Upper lobe of left lung (tissue), 6 donors: ENCODE data around the gene F5. TPM values are rescaled to one million over a fixed set of nuclear protein-coding genes. Genes with fewer than 3 reads are reported as not detected.

Experiments used
- ATAC-seq, 2 donors: fragments of 200-7000 bp; cut with Tn5 transposase; one replicate each; pipeline ENCODE4 v1.9.1; 2022; ENCODE audit warnings: mild to moderate bottlenecking in 2 of 2, moderate library complexity in 2 of 2; ENCODE audit not compliant: low FRiP score in 2 of 2
- DNase-seq, 2 donors: peaks; one replicate each; pipeline ENCODE4 v3.0.0-alpha.2; 2019 to 2020
- H3K27ac ChIP-seq, 4 donors: fragments of 200-600 bp; sonication (generic); one replicate each; pipeline ENCODE4 v1.5.1; 2016 to 2019
- H3K27me3 ChIP-seq, 4 donors: fragments of 200-600 bp; sonication (generic); one replicate each; pipeline ENCODE4 v1.5.1; 2017 to 2019
- H3K36me3 ChIP-seq, 4 donors: fragments of 200-600 bp; sonication (generic); one replicate each; pipeline ENCODE4 v1.5.1; 2016 to 2019
- H3K4me1 ChIP-seq, 4 donors: fragments of 200-600 bp; sonication (generic); one replicate each; pipeline ENCODE4 v1.5.1; 2018 to 2019
- H3K4me3 ChIP-seq, 4 donors: fragments of 200-600 bp; sonication (generic); one replicate each; pipeline ENCODE4 v1.5.1; 2017 to 2019; ENCODE audit warnings: mild to moderate bottlenecking in 2 of 4, moderate library complexity in 1 of 4
- H3K9me3 ChIP-seq, 4 donors: fragments of 200-600 bp; sonication (generic); one replicate each; pipeline ENCODE4 v1.5.1; 2018 to 2019
- CTCF ChIP-seq, 6 experiments: fragments of 450-650 bp in 4 of 6; fragments of 200-600 bp in 2 of 6; sonication (generic) in 2 of 6; IDR thresholded peaks; one replicate each; pipeline ENCODE4 v1.5.1; 2016 to 2019; ENCODE audit warnings: antibody characterized with exemption in 6 of 6
- EP300 ChIP-seq, 4 donors: sonication (generic); formaldehyde crosslinking; IDR thresholded peaks; one replicate each; pipeline ENCODE4 v1.5.1; 2017; ENCODE audit warnings: antibody characterized with exemption in 4 of 4, control low read depth in 2 of 4
- POLR2A ChIP-seq, 4 donors: fragments of 450-650 bp; IDR thresholded peaks; one replicate each; pipeline ENCODE4 v1.5.1; 2016 to 2017; ENCODE audit warnings: antibody characterized with exemption in 4 of 4, mild to moderate bottlenecking in 2 of 4
- POLR2AphosphoS5 ChIP-seq, 2 donors: sonication (generic); formaldehyde crosslinking; IDR thresholded peaks; one replicate each; pipeline ENCODE4 v1.5.1; 2017; ENCODE audit warnings: antibody characterized with exemption in 2 of 2
- WGBS, 2 donors: methylation state at CpG; one replicate each; pipeline ENCODE4 v1.1.5; 2017 to 2018; 5-methylcytosine and 5-hydroxymethylcytosine counted together
- total RNA-seq, 6 donors: library from RNA; depleted of rRNA in 4 of 6; stranded (reverse); fragments of >200 nt in 4 of 6; gene quantifications; one replicate each; pipeline versions ENCODE4 v1.1.0 to v1.2.1, GENCODE V29; 2016 to 2021
- donor health status: DM: no; HTN: no; CAD: no; lungs with moderate emphysema.
- donor health status: DM: no; HTN: yes; CAD: no; lungs with severe emphysema.

Gene F5
- total RNA-seq, 6 donors from 2014 or later, result 0.89 to 6.5 (median 2.2) TPM

DNA sequence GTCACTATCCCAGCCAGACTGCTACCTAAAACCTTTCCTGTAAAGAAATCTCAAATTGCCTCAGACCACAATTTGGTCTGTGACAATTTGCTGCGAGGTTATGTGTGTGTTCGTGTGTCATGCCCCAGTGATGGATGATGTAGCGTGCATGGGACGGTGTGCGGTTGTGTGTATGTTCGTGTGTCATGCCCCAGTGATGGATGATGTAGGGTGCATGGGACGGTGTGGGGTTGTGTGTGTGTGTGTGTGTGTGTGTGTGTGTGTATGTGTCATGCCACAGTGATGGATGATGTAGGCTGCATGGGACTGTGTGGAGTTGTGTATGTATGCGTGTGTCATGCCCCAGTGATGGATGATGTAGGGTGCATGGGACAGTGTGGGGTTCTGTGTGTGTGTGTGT, 34.3 kb upstream of the F5 start:
- 83 to 85% methylated on average over 8 of the region's 8 CpGs for WGBS, 2 donors
- H3K4me1 ChIP-seq, result peaks cover 0 to 4% (median 0%) of the 10 kb centered on the region in 4 donors
- no peak for ATAC-seq
- no peak for DNase-seq
- no peak for TF ChIP-seq POLR2A (IDR thresholded peaks at IDR 0.05)
- TF ChIP-seq CTCF (IDR thresholded peaks at IDR 0.05), result no peak
- TF ChIP-seq POLR2AphosphoS5 (IDR thresholded peaks at IDR 0.05), result no peak
- TF ChIP-seq EP300 (IDR thresholded peaks at IDR 0.05), result no peak
- no peaks in the 10 kb centered on the region for H3K27me3 ChIP-seq
- H3K4me3 ChIP-seq, result no peak overlapping the region
- H3K27ac ChIP-seq, result no peak overlapping the region
- no peaks in the 10 kb centered on the region for H3K36me3 ChIP-seq
- no peaks in the 10 kb centered on the region for H3K9me3 ChIP-seq

- no peak for TF ChIP-seq POLR2A (IDR thresholded peaks at IDR 0.05)
- TF ChIP-seq POLR2AphosphoS5 (IDR thresholded peaks at IDR 0.05), result peak in 1 of 2 donors; percentile 12
- Histone ChIP-seq H3K27ac (no peak overlapping the region), H3K27me3 (no peaks in the 10 kb centered on the region), H3K4me3 (no peak overlapping the region), H3K9me3 (no peaks in the 10 kb centered on the region), H3K36me3 (no peaks in the 10 kb centered on the region), H3K4me1 (no peaks in the 10 kb centered on the region)
- DNase-seq (no peak), ATAC-seq (no peak)
- 25 to 45% methylated on average over 2 of the region's 2 CpGs for WGBS, 2 donors
Observed at GRCh38 chr1:169618367-169618766, 32.1 kb upstream of the F5 start.

DNA sequence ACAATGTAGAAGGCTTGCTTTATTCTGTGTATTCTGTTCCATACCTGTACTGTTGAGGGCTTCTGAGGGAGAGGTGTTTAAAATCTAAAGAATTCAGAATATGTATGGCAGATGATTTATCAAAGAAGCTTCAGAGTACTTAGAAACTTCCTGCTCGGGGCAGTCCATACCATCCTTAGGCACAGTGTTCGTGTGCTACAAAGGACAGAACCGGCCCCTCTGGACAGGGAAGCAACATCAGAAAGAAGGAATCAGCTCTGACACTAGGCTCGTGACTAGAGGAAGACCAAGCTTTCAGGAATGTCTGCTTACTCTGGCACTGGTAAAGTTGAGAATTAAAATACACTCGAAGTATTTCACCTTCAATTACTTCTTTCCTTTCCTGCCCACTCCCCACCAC, 29.5 kb upstream of the F5 start:
- WGBS, 2 donors, result 62 to 71% methylated on average over 5 of the region's 5 CpGs
- no peak for TF ChIP-seq POLR2A (IDR thresholded peaks at IDR 0.05)
- no peaks in the 10 kb centered on the region for H3K36me3 ChIP-seq
- H3K4me1 ChIP-seq, result peaks cover 0 to 3% (median 0%) of the 10 kb centered on the region in 4 donors
- no peak for ATAC-seq
- H3K27ac ChIP-seq, result no peak overlapping the region
- H3K9me3 ChIP-seq, result no peaks in the 10 kb centered on the region
- H3K27me3 ChIP-seq, result no peaks in the 10 kb centered on the region
- no peak overlapping the region for H3K4me3 ChIP-seq
- DNase-seq, result no peak

DNA sequence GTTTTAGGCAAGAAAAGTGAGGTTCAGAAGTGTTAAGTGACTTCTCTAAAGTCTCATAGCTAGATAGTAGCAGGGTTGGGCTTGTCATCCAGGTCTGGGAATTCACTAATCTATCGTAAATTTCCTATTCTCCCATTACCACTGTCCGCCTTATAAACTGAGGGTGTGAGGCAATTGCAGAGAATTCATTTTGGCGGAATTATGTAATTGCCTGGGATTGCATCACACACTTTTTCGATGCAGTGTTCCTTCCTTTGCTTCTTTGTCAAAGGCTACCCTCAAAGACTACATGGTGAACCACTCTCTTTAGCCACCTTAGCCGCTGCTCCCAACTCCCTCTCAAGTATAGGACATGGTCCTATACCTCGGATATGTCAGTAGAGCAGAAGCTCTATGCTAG, 24.6 kb upstream of the F5 start:
- DNase-seq (no peak), ATAC-seq (no peak)
- 65 to 67% methylated on average over 6 of the region's 6 CpGs for WGBS, 2 donors
- H3K4me3 ChIP-seq, result no peak overlapping the region
- peaks cover 0 to 6% (median 3%) of the 10 kb centered on the region in 4 donors for H3K4me1 ChIP-seq
- H3K9me3 ChIP-seq, result no peaks in the 10 kb centered on the region
- no peak overlapping the region for H3K27ac ChIP-seq
- no peaks in the 10 kb centered on the region for H3K27me3 ChIP-seq
- H3K36me3 ChIP-seq, result no peaks in the 10 kb centered on the region
- no peak for TF ChIP-seq POLR2AphosphoS5 (IDR thresholded peaks at IDR 0.05)
- TF ChIP-seq EP300 (IDR thresholded peaks at IDR 0.05), result no peak
- TF ChIP-seq POLR2A (IDR thresholded peaks at IDR 0.05), result no peak
- TF ChIP-seq CTCF (IDR thresholded peaks at IDR 0.05), result no peak

- no peaks in the 10 kb centered on the region for H3K36me3 ChIP-seq
- no peak for DNase-seq
Observed at GRCh38 chr1:169610108-169610507, 23.8 kb upstream of the F5 start.

More at GRCh38 chr1:169610108-169610507, 23.8 kb upstream of the F5 start:
- TF ChIP-seq POLR2AphosphoS5 (IDR thresholded peaks at IDR 0.05), result no peak
- TF ChIP-seq CTCF (IDR thresholded peaks at IDR 0.05), result no peak
- no peak for TF ChIP-seq EP300 (IDR thresholded peaks at IDR 0.05)
- no peak for TF ChIP-seq POLR2A (IDR thresholded peaks at IDR 0.05)
- ATAC-seq, result no peak
- H3K4me1 ChIP-seq, result peaks cover 0 to 6% (median 4%) of the 10 kb centered on the region in 4 donors
- no peak overlapping the region for H3K4me3 ChIP-seq
- WGBS, 2 donors, result 36 to 46% methylated on average over 1 of the region's 1 CpG
- H3K27ac ChIP-seq, result no peak overlapping the region
- no peaks in the 10 kb centered on the region for H3K9me3 ChIP-seq
- H3K27me3 ChIP-seq, result no peaks in the 10 kb centered on the region
